Ascending aorta (tissue), 2 donors: Measurements from ENCODE around the gene GRID2. TPM values are rescaled to one million over a fixed set of nuclear protein-coding genes. Genes with fewer than 3 reads are reported as not detected.
A peak's percentile ranks its signal among the peaks of the same experiment; 100 is the strongest.

Source experiments
- DNase-seq, 2 donors: peaks; one replicate each; pipeline ENCODE4 v3.0.0-alpha.2; 2019; ENCODE audit warnings: low spot score in 2 of 2
- H3K27ac ChIP-seq, 2 donors: fragments of 200-600 bp; sonication (generic); one replicate each; pipeline ENCODE4 v1.5.1; 2016 to 2017; ENCODE audit warnings: mild to moderate bottlenecking in 1 of 2
- H3K27me3 ChIP-seq: fragments of 200-600 bp; sonication (generic); one replicate; pipeline ENCODE4 v1.5.1; 2017
- H3K36me3 ChIP-seq, 2 donors: fragments of 200-600 bp; sonication (generic); one replicate each; pipeline ENCODE4 v1.5.1; 2016
- H3K4me1 ChIP-seq, 2 donors: fragments of 200-600 bp; sonication (generic); one replicate each; pipeline ENCODE4 v1.5.1; 2016 to 2017; ENCODE audit warnings: mild to moderate bottlenecking in 1 of 2
- H3K4me3 ChIP-seq, 2 donors: fragments of 200-600 bp; sonication (generic); one replicate each; pipeline ENCODE4 v1.5.1; 2016 to 2017; ENCODE audit warnings: mild to moderate bottlenecking in 1 of 2
- H3K9me3 ChIP-seq, 2 donors: fragments of 200-600 bp; sonication (generic); one replicate each; pipeline ENCODE4 v1.5.1; 2016
- CTCF ChIP-seq, 3 experiments: fragments of 200-600 bp in 2 of 3; fragments of 450-650 bp in 1 of 3; sonication (generic) in 2 of 3; IDR thresholded peaks; one replicate each; pipeline ENCODE4 v1.5.1; 2016 to 2019; ENCODE audit warnings: antibody characterized with exemption in 3 of 3, mild to moderate bottlenecking in 1 of 3, moderate library complexity in 1 of 3
- intact Hi-C: fragments of 100-400 bp; cut with DNase I; formaldehyde crosslinking; loops from one replicate; pipeline ENCODE4 v1.15.1; 2023
- total RNA-seq: library from RNA; depleted of rRNA; stranded (reverse); fragments of >200 nt; gene quantifications from one replicate; pipeline ENCODE4 v1.1.0, GENCODE V29; 2016

Gene GRID2
- total RNA-seq, 1 donor from 2014 or later: not detected

GRCh38 chr4:93786149-93786548 is 1482.4 kb downstream of the GRID2 start:
- H3K4me3 ChIP-seq: no peak overlapping the region
- intact Hi-C loops: no loop called here
- no peaks in the 10 kb centered on the region for H3K9me3 ChIP-seq
- H3K27me3 ChIP-seq: no peaks in the 10 kb centered on the region
- no peak for TF ChIP-seq CTCF (IDR thresholded peaks at IDR 0.05)
- H3K4me1 ChIP-seq: no peaks in the 10 kb centered on the region
- no peaks in the 10 kb centered on the region for H3K36me3 ChIP-seq
- H3K27ac ChIP-seq: no peak overlapping the region
- DNase-seq: no peak

- H3K36me3 ChIP-seq: no peaks in the 10 kb centered on the region
- DNase-seq: no peak
- intact Hi-C loops: no loop called here
- no peaks in the 10 kb centered on the region for H3K27me3 ChIP-seq
- TF ChIP-seq CTCF (IDR thresholded peaks at IDR 0.05): peak in 1 of 3 experiments; percentile 6
- no peaks in the 10 kb centered on the region for H3K9me3 ChIP-seq
- H3K4me1 ChIP-seq: no peaks in the 10 kb centered on the region
- H3K27ac ChIP-seq: no peak overlapping the region
- H3K4me3 ChIP-seq: no peak overlapping the region
Observed at GRCh38 chr4:93788712-93789111, 1484.9 kb downstream of the GRID2 start.

DNA sequence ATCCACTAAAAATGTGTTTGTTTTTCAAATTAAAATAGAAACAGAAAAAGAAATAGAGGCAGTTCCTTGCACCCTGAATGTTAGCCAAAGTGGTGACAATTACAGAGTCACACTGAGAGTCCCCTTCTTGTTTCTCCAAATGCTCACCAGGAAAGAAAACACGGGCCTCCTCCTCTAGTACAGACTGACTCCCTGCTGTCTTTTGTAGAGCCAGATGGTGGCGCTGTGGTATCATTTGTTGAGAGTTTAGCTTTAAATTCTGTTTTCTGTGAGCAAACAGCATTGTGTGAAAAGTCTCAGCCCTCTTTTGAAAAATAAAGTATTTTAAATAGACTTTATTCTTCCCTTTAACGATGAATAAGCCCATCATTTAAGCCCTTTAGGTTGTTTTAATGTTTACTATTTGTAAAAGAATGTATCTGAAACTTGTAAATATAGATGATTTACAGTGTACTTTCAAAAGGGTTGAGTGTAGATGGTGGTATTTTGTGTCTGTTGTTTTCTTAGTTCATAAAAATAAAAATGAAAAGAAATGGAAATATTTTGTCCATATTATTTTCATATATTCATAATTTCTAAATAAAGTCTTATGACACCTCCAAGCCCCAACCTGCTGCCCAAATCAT is 1487.9 kb downstream of the GRID2 start:
- Histone ChIP-seq H3K4me3 (no peak overlapping the region), H3K27ac (no peak overlapping the region), H3K36me3 (no peaks in the 10 kb centered on the region), H3K9me3 (no peaks in the 10 kb centered on the region), H3K27me3 (no peaks in the 10 kb centered on the region), H3K4me1 (no peaks in the 10 kb centered on the region)
- intact Hi-C loops: loop anchor here (10.0 kb wide), 1 partner anchor 333 kb away; no protein-coding TSS in a partner anchor
- DNase-seq: no peak
- peak; percentile 30 to 64 (median 61) for TF ChIP-seq CTCF (IDR thresholded peaks at IDR 0.05)

DNA sequence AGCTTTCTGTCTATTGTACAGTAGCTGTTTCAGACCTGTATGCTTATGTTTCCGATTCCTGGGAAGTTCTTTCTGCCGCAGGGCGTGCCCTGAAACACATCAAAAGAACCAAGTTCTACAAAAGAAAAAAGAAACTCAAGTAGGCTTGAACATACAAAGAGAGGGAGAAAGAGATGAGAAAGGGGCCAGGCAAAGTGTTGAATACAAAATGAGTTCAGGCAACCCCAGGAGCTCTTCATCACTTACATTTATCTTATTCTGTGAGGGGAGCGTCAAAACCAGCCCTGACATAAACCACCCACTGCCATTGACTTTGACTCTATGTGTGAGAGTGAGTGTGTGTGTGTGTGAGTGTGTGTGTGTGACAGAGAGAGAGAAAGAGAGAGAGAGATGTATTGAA is 1498.3 kb downstream of the GRID2 start:
- Histone ChIP-seq H3K27ac (no peak overlapping the region), H3K27me3 (no peaks in the 10 kb centered on the region), H3K4me3 (no peak overlapping the region), H3K36me3 (no peaks in the 10 kb centered on the region), H3K4me1 (no peaks in the 10 kb centered on the region), H3K9me3 (no peaks in the 10 kb centered on the region)
- intact Hi-C loops: no loop called here
- TF ChIP-seq CTCF (IDR thresholded peaks at IDR 0.05): no peak
- DNase-seq: no peak

- no peak overlapping the region for H3K4me3 ChIP-seq
- DNase-seq: no peak
- H3K27me3 ChIP-seq: no peaks in the 10 kb centered on the region
- intact Hi-C loops: no loop called here
- no peaks in the 10 kb centered on the region for H3K9me3 ChIP-seq
- H3K27ac ChIP-seq: no peak overlapping the region
- H3K36me3 ChIP-seq: no peaks in the 10 kb centered on the region
- no peaks in the 10 kb centered on the region for H3K4me1 ChIP-seq
- no peak for TF ChIP-seq CTCF (IDR thresholded peaks at IDR 0.05)
Observed at GRCh38 chr4:93809773-93810172, 1506.0 kb downstream of the GRID2 start.
